ENCODE measurements around the gene LGR5.

LGR5 gene

GRCh38 chr12:71439613-71440344, at the start of gene LGR5:
Gene LGR5, plus strand, starts transcription at chr12:71439798. Its CDS starts 283 bp downstream, at chr12:71440081.
- DNase-seq (ENCODE audit: low read depth in 2 of 2), result no peak

- DNase-seq (ENCODE audit: low read depth in 2 of 2), result no peak
Measured at GRCh38 chr12:71392521-71393145, 47.0 kb upstream of the LGR5 start.

GRCh38 chr12:71393625-71394024, 46.0 kb upstream of the LGR5 start:
- DNase-seq (ENCODE audit: low read depth in 2 of 2), result no peak

GRCh38 chr12:71397433-71397954, 42.1 kb upstream of the LGR5 start:
- DNase-seq (ENCODE audit: low read depth in 2 of 2), result no peak

GRCh38 chr12:71399197-71399596, 40.4 kb upstream of the LGR5 start:
- no peak for DNase-seq (ENCODE audit: low read depth in 2 of 2)

- DNase-seq (ENCODE audit: low read depth in 2 of 2), result no peak
Measured at GRCh38 chr12:71400481-71400880, 39.1 kb upstream of the LGR5 start.

- no peak for DNase-seq (ENCODE audit: low read depth in 2 of 2)
Measured at GRCh38 chr12:71405884-71406283, 33.7 kb upstream of the LGR5 start.

GRCh38 chr12:71407732-71408131, 31.9 kb upstream of the LGR5 start:
- DNase-seq (ENCODE audit: low read depth in 2 of 2), result no peak

GRCh38 chr12:71410844-71411243, 28.8 kb upstream of the LGR5 start:
- DNase-seq (ENCODE audit: low read depth in 2 of 2), result no peak

- DNase-seq (ENCODE audit: low read depth in 2 of 2), result no peak
Measured at GRCh38 chr12:71411635-71412034, 28.0 kb upstream of the LGR5 start.

- DNase-seq (ENCODE audit: low read depth in 2 of 2), result no peak
Measured at GRCh38 chr12:71415336-71416231, 24.0 kb upstream of the LGR5 start.

- no peak for DNase-seq (ENCODE audit: low read depth in 2 of 2)
Measured at GRCh38 chr12:71417181-71417580, 22.4 kb upstream of the LGR5 start.

GRCh38 chr12:71420775-71421406, 18.7 kb upstream of the LGR5 start:
- no peak for DNase-seq (ENCODE audit: low read depth in 2 of 2)

GRCh38 chr12:71425568-71426299, 13.9 kb upstream of the LGR5 start:
- no peak for DNase-seq (ENCODE audit: low read depth in 2 of 2)

- DNase-seq (ENCODE audit: low read depth in 2 of 2), result no peak
Measured at GRCh38 chr12:71426300-71427047, 13.1 kb upstream of the LGR5 start.

- DNase-seq (ENCODE audit: low read depth in 2 of 2), result no peak
Measured at GRCh38 chr12:71430756-71431155, 8.8 kb upstream of the LGR5 start.

GRCh38 chr12:71431991-71432390, 7.6 kb upstream of the LGR5 start:
- DNase-seq (ENCODE audit: low read depth in 2 of 2), result no peak

- no peak for DNase-seq (ENCODE audit: low read depth in 2 of 2)
Measured at GRCh38 chr12:71432936-71433335, 6.7 kb upstream of the LGR5 start.

GRCh38 chr12:71436696-71437095, 2.9 kb upstream of the LGR5 start:
- no peak for DNase-seq (ENCODE audit: low read depth in 2 of 2)

- DNase-seq (ENCODE audit: low read depth in 2 of 2), result no peak
Measured at GRCh38 chr12:71438670-71439361, 782 bp upstream of the LGR5 start.

Data from stimulated activated CD8-positive, alpha-beta memory T cell treated with anti-CD3 and anti-CD28 coated beads, Interleukin-7, amount 100 ng/mL, for 4 hours (primary cell).